GM21526 (cell line): ENCODE measurements around the gene OXSR1.
"Not testable (repeated sequence)": the region's sequence is repeated elsewhere in the genome, so short reads cannot be mapped to it uniquely, and the experiment has no call there.

ENCODE experiments used
- ATAC-seq: cut with Tn5 transposase; IDR thresholded peaks from one replicate; pipeline ENCODE4 v1.9.1; 2021; ENCODE audit warnings: moderate library complexity; ENCODE audit not compliant: unreplicated experiment, low FRiP score

The OXSR1 gene

DNA sequence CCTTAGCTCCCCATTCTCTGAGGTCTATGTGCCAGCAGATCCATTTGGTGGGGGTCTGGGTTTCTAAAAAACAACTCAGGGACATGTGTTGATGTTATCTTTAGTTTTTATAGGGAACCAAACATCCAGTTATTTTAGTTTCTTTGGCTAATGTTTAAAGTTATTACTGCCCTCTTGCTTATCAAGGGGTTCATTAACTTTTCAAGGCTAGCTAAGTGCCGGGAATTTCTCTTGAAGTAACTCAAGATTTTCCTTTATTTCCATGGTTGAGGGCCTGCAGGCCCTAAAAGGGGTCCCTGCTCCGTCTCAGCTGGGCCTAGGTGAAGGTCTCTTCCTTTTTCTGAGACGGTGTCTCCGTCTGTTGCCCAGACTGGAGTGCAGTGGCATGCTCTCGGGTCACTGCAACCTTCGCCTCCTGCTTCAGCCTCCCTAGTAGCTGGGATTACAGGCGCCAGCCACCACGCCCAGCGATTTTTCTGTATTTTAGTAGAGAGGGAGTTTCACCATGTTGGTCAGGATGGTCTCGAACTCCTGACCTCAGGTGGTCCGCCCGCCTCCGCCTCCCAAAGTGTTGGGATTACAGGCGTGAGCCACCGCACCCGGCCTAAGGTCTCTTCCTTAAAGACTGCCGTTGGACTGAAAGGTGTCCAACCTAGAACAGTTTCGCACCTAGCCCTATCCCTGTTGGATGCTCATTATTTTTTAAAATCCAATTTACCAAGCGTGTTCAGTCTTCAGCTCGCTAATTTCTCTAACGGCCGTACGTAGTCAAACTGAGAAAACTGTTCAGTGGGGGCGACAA lies 1.3 kb upstream of the OXSR1 start:
- no peak for ATAC-seq

DNA sequence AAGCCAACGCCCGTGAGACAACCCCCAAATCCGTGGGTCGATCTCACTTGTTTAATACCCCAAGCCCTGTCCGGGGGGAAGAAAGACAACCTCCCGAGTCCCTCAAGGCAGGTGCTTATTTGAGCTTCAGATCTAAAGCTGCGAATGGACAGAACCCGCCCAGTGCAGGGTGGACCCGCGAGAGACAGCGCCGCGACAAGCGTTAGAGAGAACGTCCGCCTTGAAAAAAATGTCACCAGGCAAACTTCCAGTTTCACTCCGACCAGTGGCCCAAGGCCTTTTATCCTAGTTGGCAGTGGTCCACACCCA lies 740 bp upstream of the OXSR1 start:
- no peak for ATAC-seq

DNA sequence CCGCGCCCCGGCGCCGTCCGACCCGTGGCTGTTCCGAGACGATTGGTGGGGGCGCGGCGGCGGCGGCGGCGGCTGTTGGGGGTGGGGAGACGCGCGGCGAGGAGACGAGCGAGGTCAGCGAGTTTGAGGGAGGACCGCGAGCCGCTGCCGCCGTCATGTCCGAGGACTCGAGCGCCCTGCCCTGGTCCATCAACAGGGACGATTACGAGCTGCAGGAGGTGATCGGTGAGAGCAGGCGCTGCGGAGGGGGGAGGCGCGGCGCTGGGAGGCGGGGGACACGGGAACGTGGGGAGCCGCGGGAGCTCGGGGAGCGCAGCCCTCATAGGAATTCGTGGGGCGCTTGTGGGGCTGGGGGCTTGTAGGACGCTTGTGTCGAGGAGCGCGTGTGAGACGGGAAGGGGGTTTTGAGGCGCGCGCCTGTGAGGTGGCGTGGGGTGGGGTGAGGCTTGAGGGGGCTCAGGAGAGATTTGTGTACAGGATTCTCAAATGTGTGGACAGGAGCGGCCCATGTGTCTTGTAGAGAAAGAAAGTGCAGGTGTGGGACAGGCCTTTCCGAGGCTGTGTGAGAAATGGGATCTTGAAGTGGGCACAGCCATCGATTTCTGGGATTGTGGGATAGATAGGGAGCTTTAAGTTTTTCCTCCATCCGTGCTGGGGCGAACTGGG lies 518 bp downstream of the OXSR1 start:
- ATAC-seq, result no peak

DNA sequence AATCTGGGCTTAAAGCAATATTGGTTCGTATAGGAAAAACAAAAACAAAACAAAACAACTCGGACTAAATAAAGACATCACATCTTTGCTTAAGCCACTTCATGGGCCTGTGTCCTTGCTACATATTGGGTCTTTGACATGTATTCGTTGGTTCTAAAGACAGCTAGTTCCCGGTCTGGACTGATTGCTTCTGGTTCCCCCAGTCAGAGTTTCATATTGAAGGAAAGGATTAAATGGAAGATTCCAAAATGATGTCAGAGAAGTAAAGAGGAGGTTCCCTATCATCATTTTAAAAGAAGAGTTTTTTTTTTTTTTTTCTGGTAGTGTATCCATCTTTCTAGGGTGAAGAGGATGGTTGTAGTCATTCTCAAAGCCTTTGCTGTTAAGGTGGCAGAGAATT lies 2.3 kb downstream of the OXSR1 start:
- no peak for ATAC-seq

DNA sequence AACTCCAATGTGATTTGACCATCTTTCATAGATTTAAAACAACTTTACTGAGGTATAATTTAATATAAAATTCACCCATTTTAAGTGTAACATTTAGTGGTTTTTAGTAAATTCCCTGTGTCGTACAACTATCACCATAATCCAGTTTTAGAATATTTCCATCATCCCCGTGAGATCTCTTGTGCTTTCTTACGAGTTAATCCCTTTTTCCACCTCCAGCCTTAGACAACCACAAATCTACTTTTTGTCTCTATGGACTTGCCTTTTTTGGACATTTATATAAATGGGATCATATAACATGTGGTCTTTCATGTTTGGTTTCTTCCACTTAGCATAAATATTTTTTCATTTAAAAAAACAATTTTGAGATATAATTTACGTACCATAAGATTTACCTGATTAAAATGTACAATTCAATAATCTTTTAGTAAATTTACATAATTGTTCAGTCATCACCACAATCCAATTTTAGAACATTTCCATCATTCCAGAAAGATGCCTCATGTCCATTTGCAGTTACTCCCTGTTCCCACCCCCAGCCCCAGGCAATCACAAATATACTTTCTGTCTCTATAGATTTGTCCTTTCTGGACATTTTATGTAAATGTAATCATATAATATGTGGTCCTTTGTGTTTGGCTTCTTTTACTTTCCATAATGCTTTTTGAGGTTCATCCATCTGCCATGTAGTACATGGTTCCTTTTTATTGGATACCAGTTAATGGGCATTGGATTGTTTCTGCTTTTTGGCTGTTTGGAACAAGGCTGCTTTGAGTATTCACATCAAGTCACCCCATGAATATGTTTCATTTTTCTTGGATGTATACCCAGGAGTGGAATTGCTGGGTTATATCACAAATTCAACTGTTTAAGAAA lies 3.1 kb downstream of the OXSR1 start:
- ATAC-seq, result no peak

DNA sequence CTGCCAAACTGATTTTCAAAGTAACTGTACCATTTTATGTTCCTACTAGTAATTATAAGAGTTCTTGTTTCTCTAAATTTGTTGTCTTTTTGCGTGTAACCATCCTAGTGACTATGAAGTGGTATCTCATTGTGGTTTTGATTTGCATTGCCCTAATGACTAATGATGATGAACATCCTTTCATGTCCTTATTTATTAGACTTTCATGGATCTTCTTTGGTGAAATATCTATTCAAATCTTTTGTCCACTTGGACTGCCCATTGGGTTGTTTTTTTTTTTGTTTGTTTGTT lies 3.6 kb downstream of the OXSR1 start:
- no peak for ATAC-seq

DNA sequence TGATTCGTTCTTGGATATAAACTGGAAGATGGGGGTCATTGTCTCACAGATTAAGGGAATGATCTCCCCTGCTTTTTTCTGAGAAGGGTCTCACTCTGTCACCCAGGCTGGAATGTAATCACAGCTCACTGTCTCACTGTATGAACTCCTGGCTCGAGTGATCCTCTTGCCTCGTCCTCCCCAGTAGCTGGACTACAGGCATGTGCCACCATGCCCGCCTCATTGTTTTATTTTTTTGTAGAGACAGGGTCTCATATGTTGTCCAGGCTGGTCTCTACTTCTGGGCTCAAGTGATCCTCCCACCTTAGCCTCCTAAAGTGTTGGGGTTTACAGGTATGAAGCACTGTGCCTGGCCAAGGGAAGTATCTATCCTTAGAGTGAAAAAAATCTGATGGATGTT lies 5.4 kb downstream of the OXSR1 start:
- no peak for ATAC-seq

DNA sequence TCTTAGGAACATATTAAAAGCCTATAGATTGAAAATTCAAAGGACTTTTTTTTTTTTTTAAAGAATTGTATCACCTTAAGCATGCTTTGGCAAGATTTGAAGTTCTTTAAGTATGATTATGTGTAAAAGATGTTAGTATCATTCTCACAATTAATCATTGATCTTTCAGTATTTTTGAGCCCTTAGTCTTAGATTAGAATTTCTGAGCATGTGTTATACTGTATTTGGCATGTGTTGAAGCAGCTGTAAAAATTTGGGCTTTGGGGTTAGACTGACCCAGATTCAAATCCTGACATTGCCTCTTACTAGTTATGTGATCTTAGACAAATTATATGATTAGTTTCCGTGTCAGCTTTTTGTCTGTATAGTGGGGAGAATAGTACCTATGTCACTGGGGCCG lies 6.3 kb downstream of the OXSR1 start:
- no peak for ATAC-seq

DNA sequence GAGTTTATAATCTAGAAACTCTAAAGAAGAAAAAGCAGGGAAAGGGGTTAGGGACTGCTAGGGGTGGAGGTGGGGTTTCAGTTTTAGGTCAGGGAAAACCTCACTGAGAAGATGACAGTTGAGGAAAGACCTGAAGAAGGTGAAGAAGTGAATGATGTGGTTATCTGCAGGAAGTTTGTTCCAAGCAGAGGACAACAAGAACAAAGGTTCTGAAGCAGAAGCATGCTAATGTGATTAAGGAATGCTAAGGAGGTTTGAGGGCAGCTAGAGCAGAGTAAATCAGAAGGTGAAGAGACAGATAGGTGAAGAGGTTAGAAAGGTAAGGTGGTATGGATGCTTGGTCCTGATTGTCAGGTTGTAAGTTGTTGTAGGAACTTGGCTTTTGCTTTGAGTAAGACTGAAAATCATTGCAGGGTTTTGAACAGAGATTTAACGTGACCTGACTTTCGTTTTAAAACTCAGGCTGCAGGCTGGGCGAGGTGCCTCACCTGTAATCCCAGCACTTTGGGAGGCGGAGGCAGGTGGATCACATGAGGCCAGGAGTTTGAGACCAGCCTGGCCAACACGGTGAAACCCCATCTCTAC lies 8.6 kb downstream of the OXSR1 start:
- no peak for ATAC-seq

DNA sequence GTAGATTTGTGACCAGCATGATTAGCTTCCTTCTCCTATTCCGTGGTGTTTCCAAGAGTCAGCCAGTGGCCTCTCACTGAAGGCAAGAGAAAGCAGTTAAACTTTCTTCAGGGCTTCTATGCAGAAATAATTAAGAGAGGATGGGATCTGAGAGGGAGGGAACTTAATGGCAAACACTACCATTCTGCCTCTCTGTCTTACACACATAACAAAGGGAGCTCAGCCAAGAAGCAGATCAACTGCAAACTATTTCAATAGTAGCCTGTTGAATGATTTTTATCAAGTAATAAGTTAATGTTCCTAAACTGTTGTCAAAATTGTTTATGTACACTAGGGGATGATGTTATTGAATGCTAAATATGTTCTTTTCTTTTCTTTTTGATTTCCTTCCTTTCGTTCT lies 11.8 kb downstream of the OXSR1 start:
- no peak for ATAC-seq

DNA sequence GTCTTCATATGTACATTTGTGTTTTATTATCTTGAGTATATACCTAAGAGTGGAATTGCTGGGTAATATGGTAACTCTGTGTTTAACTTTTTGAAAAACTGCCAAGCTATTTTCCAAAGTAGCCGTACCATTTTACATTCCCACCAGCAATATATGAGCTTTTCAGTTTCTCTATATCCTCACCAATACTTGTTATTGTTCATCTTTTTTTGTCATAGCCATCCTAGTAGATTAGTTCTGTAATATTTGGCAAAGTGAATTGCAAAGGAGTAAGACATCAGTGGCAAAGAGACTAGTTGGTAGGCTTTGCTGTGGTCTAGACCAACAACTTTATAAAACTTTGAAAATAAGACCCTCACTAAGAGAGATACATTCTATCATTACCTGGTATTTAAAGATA lies 21.4 kb downstream of the OXSR1 start:
- ATAC-seq, result no peak

DNA sequence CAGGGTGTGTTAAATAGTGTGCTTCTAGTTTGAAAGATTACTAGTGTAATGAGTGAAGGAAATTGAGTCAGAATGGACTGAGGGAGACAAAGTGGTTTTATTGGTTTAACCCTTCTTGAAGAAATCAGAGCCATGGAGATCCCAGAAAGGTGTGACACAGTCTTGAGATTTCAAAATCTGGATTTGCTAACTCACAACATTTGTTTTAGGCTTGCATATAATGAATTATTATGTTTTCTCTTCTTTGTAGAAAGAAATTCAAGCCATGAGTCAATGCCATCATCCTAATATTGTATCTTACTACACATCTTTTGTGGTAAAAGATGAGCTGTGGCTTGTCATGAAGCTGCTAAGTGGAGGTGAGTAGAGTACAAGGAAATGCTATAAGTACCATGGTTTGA lies 25.1 kb downstream of the OXSR1 start:
- no peak for ATAC-seq

DNA sequence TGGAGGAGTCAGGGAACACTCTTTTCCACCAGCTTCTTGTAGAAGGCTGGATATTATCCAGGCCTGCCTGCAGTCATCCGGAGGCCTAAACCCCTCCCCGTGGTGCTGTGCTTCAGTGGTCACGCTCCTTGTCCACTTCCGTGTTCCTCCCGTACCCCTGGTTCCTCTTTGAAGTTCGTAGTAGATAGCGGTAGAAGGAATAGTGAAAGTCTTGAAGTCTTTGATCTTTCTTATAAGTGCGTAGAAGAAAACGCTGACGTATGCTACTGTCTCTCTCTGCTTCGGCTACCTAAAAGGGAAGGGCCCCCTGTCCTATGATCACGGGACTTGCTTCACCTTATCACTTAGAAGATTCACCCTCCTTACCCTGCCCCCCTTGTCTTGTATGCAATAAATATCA lies 37.6 kb downstream of the OXSR1 start:
- ATAC-seq, result not testable (repeated sequence)

DNA sequence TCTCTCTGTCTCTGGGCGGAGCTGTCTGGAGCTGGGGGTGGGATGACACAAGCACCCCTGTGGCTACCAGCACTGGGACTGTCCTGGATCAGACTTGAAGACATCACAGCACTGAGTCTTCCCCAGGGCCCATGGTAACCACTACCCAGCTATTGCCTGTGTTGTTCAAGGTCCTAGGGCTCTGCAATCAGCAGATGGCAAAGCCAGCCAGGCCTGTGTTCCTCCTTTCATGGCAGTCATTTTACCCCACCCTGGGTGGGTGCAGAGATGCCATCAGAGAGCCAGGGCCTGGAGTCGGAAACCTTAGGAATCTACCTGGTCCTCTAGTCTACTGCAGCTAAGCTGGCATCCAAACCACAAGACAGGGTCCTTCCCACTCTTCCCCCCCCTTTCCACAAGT lies 38.4 kb downstream of the OXSR1 start:
- no peak for ATAC-seq

DNA sequence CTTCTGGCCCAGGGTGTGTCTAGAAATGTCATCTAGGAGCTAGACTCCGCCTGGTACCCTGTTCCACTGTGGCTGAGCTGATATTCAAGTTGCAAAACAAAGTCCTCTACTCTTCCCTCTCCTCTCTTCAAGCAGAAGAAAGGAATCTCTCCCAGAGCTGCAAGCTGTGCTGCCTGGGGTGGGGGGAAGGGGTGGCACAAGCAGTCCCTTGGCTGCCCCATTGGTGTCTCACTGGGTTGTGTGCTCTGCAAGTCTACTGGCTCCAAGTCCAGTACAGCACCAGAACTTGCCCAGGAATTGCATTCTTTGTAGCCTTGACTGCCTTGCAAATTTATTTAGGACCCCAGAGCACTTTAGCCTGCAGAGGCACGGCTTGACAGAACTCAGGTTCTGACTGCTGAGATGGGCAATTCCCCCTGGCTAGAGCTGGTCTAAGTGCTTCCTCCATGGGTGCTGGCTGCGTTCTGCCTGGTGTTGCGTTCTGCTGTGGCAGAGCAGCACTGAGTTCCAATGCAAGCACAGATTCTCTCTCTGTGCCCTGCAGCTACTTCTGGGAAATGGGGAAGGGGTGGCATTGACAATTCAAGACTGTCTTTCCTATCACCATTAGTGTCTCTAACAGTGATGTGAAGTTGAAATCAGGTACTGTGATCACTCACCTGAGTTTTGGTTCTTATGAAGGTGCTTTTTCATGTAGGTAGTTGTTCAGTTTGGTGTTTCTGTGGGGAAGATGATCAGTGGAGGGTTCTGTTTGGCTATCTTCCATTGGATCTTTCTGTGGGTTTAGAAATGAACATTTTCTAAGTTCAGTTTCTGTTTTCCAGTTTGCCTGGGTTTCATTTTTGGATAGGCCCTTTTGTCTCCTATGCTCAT lies 39.5 kb downstream of the OXSR1 start:
- ATAC-seq, result no peak

DNA sequence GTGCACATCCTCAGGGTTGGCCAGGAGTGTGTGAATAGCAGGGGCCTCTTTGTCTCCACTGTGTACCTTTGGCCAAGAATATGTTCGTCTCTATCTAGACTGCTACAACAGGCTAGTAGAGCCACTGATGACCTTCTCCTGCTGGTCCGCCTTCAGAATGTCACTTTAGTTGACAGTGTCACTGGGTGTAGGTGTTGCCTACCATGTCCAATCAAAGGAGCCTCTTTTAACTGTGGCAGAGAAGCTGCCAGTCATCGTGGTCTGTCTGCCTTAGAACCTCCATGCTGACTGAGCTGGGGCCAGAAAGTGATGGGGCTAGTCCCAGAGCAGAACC lies 40.1 kb downstream of the OXSR1 start:
- no peak for ATAC-seq

DNA sequence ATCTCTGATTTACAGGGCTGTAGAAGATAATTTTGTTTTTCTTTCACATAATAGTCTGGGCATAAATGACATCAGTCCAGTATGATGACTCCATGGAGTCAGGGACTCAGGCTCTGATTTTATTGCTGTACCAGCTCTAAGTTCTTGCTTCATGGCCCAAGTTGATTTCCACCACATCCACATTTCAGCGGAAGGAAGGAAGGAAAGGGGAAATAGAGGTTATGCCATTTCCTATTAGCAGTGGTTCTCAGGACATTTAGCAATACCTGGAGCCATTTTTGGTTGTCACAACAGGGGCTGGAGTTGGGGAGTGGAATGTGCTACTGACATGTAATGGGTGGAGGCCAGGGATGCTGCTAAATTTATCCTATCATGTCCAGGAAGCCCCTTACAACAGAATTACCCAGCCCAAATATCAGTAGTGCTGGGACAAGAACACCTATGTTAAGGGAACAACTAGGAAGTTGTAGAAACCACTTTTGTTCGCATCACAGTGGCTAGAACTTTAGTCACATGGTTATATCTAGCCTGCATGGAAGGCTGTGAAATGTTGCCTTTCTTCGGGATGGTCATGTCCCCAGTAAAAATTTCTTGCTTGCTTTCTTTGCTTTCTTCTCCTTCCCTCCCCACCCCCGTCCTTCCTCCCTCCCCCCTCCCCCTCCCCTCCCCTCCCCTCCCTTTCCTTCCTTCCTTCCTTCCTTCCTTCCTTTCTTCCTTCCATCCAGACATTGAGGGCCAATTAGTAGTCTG lies 42.1 kb downstream of the OXSR1 start:
- no peak for ATAC-seq

DNA sequence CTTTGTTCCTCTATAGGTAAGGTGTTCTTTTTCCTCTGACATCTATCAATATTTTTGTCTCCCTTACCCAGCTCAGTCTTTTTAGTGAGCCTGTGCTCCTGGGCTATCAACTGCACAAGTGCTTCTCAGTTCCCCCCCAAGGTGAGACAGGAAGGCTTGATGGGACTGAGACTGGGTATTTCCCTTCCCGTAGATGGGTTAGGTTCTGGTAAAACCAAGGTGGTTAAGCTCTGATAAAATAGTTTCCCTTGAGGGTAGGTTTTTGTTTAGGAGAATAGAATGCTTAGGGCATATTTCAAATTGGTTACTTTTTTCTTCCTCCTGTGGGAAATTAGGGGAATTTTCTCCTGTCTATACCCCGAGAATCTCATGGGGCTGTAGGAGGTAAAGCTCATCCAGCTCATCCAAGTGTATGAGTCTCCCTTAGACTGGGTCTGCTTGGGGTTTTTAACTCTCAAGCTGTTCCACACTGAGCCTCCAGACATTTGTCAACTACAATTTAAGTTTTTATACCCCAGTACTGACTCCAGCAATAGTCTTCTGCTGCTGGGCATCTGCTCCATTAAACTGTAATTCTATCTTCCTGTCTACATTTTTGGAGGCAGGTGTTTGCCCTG lies 44.9 kb downstream of the OXSR1 start:
- ATAC-seq, result peak; percentile 54

DNA sequence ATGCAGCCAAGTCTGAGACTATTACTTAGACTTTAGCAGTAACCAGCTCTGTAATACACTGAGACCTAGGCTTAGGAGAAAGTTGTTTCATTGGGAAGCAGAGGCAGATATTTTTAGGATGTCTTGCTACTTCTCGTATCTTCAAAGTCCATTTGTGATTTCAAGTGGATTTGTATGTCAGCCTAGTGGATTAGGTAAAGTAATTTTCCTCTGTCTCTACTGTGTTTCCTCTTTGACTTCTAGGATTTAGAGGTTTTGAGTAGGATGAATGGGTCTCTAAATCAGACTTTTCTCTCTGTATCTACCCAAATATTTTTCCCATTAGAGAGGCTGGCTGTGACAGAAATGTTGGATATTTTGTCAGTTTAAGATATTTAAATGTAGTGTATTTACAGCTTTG lies 46.8 kb downstream of the OXSR1 start:
- no peak for ATAC-seq
